MM.1S (cell line): ENCODE results near the gene UTP11.

Experiments
- DNase-seq: peaks from one replicate; pipeline ENCODE4 v3.0.0-alpha.2; 2015
- H2AFZ ChIP-seq: fragments of 300-600 bp; sonication (generic); 2 replicates; pipeline ENCODE4 v1.6.0; 2016; ENCODE audit warnings: antibody characterized with exemption, low read length
- H3F3A ChIP-seq: fragments of 300-600 bp; sonication (generic); 2 replicates; pipeline ENCODE4 v1.6.1; 2016; ENCODE audit warnings: mild to moderate bottlenecking, antibody characterized with exemption, low read length, moderate library complexity, mixed read lengths; ENCODE audit not compliant: insufficient read depth
- H3K27ac ChIP-seq: fragments of 300-600 bp; sonication (generic); 2 replicates; pipeline ENCODE4 v1.5.1; 2016; ENCODE audit warnings: mild to moderate bottlenecking, low read length
- H3K27me3 ChIP-seq: fragments of 300-600 bp; sonication (generic); replicated peaks from 2 replicates; pipeline ENCODE4 v1.6.0; 2016; ENCODE audit warnings: low read length; ENCODE audit not compliant: insufficient read depth
- H3K36me3 ChIP-seq: fragments of 300-600 bp; sonication (generic); replicated peaks from 2 replicates; pipeline ENCODE4 v1.6.1; 2016; ENCODE audit warnings: mild to moderate bottlenecking, low read length, mixed read lengths; ENCODE audit not compliant: insufficient read depth
- H3K4me1 ChIP-seq: fragments of 300-600 bp; sonication (generic); 2 replicates; pipeline ENCODE4 v1.6.1; 2016; ENCODE audit warnings: low read length, mixed read lengths
- H3K4me2 ChIP-seq: fragments of 300-600 bp; sonication (generic); 2 replicates; pipeline ENCODE4 v1.6.0; 2016; ENCODE audit warnings: low read depth, low read length
- H3K4me3 ChIP-seq: fragments of 300-600 bp; sonication (generic); 2 replicates; pipeline ENCODE4 v1.5.1; 2016; ENCODE audit warnings: low read length, mixed read lengths
- H3K79me2 ChIP-seq: fragments of 300-600 bp; sonication (generic); 2 replicates; pipeline ENCODE4 v1.6.1; 2016; ENCODE audit warnings: mixed run types, low read length, mixed read lengths
- H3K9ac ChIP-seq: fragments of 300-600 bp; sonication (generic); 2 replicates; pipeline ENCODE4 v1.6.1; 2016; ENCODE audit warnings: low read length, mixed read lengths
- H3K9me2 ChIP-seq: fragments of 300-600 bp; sonication (generic); replicated peaks from 2 replicates; pipeline ENCODE4 v1.6.1; 2016; ENCODE audit warnings: mild to moderate bottlenecking, low read length, mixed read lengths; ENCODE audit not compliant: insufficient read depth
- H3K9me3 ChIP-seq: fragments of 300-600 bp; sonication (generic); replicated peaks from 2 replicates; pipeline ENCODE4 v1.6.1; 2016; ENCODE audit warnings: mild to moderate bottlenecking, low read length, mixed read lengths; ENCODE audit not compliant: insufficient read depth
- H4K20me1 ChIP-seq: fragments of 300-600 bp; sonication (generic); 2 replicates; pipeline ENCODE4 v1.6.1; 2016; ENCODE audit warnings: mild to moderate bottlenecking, low read length, moderate library complexity, mixed read lengths; ENCODE audit not compliant: insufficient read depth
- CTCF ChIP-seq: fragments of 300-600 bp; sonication (generic); IDR thresholded peaks from 2 replicates; pipeline ENCODE4 v1.5.1; 2016; ENCODE audit warnings: antibody characterized with exemption, low read length, mixed read lengths
- EZH2 ChIP-seq: fragments of 300-600 bp; sonication (generic); optimal IDR thresholded peaks from 2 replicates; pipeline ENCODE3; 2017; ENCODE audit warnings: low read depth, mild to moderate bottlenecking, antibody characterized with exemption, low read length, mixed read lengths
- EZH2phosphoT487 ChIP-seq: fragments of 300-600 bp; sonication (generic); IDR thresholded peaks from 2 replicates; pipeline ENCODE4 v1.6.1; 2018; ENCODE audit warnings: antibody characterized with exemption, low read length

UTP11 gene

DNA sequence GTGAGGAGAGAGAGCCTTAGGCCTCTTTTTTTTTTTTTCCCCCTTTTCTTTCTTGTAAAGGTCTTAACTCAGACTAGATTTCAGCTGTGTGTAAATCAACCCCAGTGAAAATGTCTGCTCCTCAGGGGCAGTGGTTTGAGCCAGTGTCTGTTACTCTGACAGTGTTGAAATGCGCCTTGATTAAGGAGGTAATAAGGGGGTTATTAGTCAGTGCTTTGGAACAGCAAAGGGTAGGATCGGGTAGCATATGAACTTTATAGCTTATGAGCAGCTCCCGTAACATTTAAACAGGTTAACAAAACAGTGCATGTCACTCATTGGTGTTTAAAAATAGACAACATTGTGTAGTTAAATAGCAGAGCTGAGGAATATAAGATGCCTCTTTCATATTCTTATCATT is 10.3 kb downstream of the UTP11 start:
- no peak overlapping the region for H3K27ac ChIP-seq
- peaks cover 12% of the 10 kb centered on the region for H3K4me1 ChIP-seq
- no peak for DNase-seq
- H3K9ac ChIP-seq, result no peak overlapping the region
- H3F3A ChIP-seq, result peaks cover 14% of the 10 kb centered on the region
- H3K79me2 ChIP-seq, result peaks cover 10% of the 10 kb centered on the region
- H3K9me2 ChIP-seq, result no peaks in the 10 kb centered on the region
- no peak overlapping the region for H2AFZ ChIP-seq
- H3K9me3 ChIP-seq, result no peaks in the 10 kb centered on the region
- no peak overlapping the region for H3K4me2 ChIP-seq
- H3K27me3 ChIP-seq, result no peaks in the 10 kb centered on the region
- peaks cover 5% of the 10 kb centered on the region for H3K36me3 ChIP-seq
- H3K4me3 ChIP-seq, result no peak overlapping the region
- no peak for TF ChIP-seq CTCF
- no peak for TF ChIP-seq EZH2
- no peak for TF ChIP-seq EZH2phosphoT487
- no peaks in the 10 kb centered on the region for H4K20me1 ChIP-seq

GRCh38 chr1:38025233-38025632 is 12.7 kb downstream of the UTP11 start:
- Histone ChIP-seq H4K20me1 (no peaks in the 10 kb centered on the region), H3K9ac (no peak overlapping the region), H3K79me2 (no peaks in the 10 kb centered on the region; the same call in 1 of the 2 replicates), H3K9me2 (no peaks in the 10 kb centered on the region), H3K36me3 (no peaks in the 10 kb centered on the region; the same call in 1 of the 2 replicates), H3K4me1 (peaks cover 36% of the 10 kb centered on the region), H3K4me3 (no peak overlapping the region), H3K27ac (no peak overlapping the region), H3K9me3 (no peaks in the 10 kb centered on the region), H2AFZ (no peak overlapping the region), H3K27me3 (no peaks in the 10 kb centered on the region), H3F3A (peaks cover 35% of the 10 kb centered on the region), H3K4me2 (no peak overlapping the region)
- TF ChIP-seq CTCF (no peak), EZH2 (no peak), EZH2phosphoT487 (no peak)
- DNase-seq, result no peak

DNA sequence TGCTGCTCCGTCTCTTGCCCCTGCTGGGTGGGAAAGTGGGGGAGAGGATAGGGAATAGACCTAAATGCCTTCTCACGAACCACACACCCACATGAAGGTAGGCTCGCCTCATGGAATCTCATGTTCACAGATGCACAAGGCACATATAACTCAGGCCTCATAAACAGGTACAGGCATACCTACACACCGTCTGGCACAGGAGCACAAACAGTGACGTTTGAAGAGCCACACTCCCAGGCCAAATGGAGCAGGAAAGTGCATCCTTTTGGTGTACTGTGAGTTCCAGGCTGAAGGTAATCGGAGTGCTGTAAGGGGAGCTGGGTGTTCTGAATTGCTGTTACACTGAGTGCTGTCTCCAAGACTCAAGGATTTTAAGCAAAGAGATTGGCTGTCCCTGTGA is 13.1 kb downstream of the UTP11 start:
- no peak for DNase-seq
- Histone ChIP-seq H3K9me3 (no peaks in the 10 kb centered on the region), H3K79me2 (no peaks in the 10 kb centered on the region; the same call in 1 of the 2 replicates), H3K4me1 (peaks cover 40% of the 10 kb centered on the region), H3K4me3 (no peak overlapping the region), H3K4me2 (no peak overlapping the region), H4K20me1 (no peaks in the 10 kb centered on the region), H3K27ac (no peak overlapping the region), H3K27me3 (no peaks in the 10 kb centered on the region), H3K9me2 (no peaks in the 10 kb centered on the region), H3K9ac (no peak overlapping the region), H3K36me3 (no peaks in the 10 kb centered on the region; the same call in 1 of the 2 replicates), H3F3A (peaks cover 39% of the 10 kb centered on the region), H2AFZ (no peak overlapping the region)
- TF ChIP-seq EZH2phosphoT487 (no peak), CTCF (no peak), EZH2 (no peak)
